Smooth muscle cell of the brain vasculature (primary cell): ENCODE data around the gene ARAP1.

Experiments used
- DNase-seq: peaks from one replicate; pipeline ENCODE4 v3.0.0-alpha.2; 2012; ENCODE audit warnings: low read depth, low spot score

ARAP1 gene

DNA sequence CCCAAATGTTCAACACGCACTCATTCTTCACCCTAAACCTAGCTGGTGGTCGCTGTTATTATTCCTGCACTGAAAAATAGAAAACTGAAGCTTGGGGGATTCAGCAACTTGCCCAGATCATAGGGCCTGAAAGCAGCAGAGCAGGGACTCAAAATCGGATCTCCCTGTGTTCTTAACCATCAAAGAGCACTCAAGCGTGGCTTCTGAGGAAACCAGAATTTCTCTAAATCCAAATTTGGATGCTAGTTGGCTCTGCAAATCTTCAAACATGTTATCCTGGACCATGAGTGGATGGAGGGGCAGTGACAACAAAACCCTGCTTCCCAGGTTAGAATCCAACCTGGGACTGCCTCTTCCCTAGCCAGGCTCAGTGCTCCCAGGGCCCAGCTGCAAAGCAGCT is 11.6 kb upstream of the ARAP1 start:
- DNase-seq, result no peak

DNA sequence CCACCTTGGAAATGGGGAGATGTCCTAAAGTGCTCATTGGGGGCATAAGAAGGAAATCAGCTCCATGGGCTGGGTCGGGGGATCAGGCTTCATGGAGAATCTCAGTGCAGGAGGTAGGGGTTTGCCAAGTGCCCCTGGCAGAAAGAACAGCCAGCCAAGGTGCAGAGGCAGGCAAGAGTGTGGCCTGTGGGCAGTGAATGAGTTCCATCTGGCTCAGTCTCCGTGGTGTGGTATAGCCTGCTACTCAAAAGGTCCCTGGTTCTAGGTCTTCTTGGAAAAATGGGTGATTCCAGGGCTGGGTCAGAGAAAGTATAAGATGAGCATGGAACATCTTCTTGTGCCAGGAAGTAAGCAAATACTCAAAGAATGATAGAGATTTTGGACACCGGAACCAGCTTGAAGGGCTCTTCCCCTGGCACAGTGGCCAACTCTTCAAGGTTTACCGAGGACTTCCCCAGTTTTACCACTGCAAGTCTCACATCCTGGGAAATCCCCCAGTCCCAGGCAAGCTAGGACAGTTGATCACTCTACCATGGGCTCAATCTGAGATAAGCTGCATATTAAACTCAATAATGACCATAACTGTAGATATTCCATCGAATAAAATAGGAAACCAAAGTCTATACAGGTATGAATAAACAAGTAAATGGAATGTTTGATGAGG is 10.6 kb upstream of the ARAP1 start:
- DNase-seq, result no peak

DNA sequence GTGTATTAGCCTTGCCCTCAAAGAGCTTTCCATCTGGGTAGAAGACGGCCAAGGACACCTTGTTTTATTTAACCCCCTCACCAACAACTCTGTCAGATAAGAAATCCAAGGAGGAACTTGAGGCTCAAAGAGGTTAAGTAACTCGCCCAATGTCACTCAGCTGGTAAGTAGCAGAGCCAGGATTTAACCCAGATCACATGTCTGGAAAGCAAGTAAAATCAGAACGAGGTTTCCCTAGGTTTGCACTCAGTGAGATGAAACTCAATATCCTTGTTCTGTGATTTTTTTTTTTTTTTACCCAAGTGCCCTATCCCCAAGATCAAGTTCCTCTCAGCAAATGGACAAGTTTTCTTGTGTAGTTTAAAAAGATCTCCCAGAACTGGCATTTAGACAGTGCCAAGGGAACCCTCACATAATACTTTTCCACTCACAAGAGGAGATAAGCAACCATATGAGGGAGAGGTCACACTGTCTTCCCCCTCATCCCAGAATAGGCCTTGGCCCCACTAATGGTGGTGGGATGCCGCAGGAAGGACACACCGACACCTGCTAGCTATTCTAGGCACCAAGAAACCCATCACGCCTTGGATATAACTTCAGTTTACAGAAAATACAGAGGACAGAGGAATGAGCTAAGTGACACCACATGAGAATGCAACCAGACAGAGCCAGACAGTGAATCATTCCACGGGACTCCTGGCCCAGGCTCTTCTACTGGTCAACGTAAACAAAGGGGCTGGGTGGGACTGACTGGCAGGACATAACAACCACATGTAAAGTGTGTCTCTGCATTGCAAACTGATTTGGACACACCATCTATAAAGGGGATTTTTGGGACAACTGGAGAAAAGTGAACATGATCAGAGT is 8.6 kb upstream of the ARAP1 start:
- DNase-seq, result no peak

DNA sequence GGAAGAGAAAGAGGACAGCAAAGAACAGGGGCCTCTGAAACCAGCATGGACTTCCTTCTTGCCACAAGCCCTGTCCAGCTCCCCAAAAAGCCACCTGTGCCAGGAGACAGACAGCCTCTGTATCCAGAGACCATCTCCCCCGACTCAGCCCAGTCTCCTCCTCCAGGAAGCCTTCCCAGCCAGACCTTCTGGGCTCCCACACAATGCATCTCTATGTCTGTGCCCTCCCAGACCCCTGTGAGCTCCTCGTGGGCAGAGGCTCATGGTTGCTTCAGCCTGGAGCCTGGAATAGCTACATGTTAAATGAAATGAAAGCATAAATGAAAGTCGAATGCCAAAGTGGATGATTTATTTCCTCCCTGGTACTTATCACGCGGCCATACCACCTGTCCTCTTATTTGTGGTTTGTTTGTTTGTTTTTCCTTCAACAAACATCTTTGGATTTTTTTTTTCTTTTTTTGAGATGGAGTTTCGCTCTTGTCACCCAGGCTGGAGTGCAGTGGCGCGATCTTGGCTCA is 7.3 kb upstream of the ARAP1 start:
- no peak for DNase-seq

DNA sequence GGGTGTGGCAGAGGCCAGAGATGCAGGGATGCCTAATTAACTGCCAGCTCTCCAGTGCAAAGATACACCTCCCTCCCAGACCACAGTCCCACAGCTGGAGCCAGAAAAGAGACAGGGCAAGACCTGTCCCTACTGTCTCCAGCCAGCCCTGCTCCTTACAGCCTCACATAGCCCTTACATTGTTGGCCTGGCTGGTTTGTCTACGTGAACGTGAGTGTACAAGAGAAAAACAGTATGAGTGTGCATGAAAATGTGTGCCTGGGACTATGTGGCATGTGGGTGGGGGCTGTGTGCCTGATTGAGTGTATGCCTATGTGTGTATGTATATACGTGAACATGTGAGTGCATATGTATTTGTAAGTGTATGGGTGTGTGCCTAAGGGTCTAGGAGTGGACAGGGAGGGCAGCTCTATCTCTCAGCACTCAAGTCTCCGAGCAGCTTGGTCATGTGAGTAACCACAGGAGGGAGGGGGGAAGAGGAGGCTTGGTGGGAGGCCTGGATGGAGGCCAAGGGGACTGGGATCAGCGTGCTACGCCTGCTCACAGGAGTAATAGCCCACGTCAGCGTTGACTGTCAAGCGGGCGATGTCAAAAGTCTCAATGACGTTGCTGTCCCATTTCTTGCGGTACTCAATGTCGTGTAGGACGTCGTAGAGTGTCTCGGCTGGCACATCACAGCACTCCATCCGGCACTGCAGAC is 6.6 kb upstream of the ARAP1 start:
- DNase-seq, result peak; percentile 85

DNA sequence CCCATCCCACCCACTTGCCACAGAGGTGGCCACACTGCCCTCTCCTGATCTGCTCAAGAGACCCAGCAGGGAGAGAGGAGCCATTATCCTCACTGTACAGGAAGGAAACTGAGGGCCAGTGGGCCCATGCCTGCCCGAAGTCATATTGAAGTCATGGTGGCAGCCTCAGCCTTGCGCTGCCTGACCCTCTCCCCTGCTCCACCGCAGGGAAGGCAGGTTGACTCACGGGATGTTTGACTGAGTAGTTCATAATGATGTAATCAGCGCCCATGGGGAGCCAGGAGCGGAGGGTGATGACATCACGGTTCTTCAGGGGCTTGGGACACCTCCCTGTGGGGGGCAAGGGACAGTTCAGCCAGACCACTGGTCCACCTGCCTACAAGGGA is 6.1 kb upstream of the ARAP1 start:
- no peak for DNase-seq

DNA sequence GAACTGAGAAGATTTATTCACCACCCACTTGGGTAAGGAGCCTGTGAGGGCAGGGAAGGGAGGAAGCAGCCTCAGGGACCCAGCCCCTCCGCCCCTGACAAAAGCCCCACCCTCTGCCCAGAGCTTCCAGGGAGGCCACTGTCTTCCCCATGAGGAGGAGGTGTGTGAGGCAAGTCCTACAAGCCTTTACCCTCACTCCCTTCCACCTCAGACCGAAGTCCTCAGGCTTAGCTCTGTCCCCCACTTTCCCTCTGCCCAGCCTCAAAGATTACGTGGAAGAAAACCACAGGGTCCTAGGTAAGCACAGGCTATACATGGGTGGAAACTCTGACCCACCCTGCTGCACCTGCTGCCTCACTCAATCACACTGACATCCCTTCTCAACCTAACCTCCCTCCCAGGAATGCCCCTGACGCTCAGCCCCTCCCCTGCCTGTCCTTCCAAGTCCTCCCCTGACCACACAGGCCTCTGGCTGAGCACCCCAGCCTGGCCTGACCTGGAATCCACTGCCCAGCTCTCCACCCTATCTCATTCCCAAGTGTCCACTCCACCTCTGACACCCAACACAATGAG is 3.6 kb upstream of the ARAP1 start:
- DNase-seq, result no peak

DNA sequence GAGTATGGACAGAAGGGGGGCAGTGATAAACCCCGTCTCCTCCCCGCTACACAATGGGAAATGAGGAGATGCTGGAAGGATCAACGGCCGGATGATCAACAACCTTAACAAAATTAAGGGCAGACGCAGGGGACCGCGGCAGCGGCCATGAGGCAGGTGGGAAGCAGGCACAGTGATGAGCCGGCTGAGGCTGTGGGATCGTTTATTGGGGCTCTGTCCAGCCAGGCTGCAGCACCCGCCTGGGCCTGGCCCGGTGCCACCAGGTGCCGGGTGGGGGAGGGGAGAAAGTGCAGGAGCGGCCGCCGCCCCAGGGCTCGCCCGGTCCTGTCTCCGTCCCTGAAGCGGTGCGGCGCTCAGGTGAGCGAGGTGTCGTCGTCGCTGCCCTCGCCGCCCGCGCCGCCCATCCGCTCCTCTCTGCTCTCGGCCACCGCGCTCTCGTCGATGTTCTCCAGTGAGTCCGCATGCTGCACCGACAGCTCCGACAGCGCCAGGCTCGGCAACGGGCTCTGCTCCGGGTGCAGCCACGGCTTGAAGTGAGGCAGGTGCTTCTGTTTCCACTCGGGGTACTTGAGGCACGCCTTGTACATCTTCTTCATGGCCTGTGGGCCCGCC is 2.4 kb upstream of the ARAP1 start:
- no peak for DNase-seq

DNA sequence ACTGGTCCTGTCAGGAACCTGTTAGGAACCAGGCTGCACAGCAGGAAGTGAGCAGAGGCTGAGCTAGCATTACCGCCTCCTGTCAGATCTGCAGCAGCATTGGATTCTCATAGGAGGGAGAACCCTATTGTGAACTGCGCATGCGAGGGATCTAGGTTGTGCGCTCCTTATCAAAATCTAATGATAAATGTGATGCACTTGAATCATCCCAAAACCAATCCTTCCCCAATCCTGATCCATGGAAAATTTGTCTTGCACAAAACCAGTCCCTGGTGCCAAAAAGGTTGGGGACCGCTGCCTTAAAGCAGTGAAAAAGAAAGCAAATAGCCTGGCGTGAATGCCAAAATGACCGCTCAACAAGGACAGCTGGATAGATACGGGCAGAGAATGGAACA is 1.9 kb upstream of the ARAP1 start:
- no peak for DNase-seq

DNA sequence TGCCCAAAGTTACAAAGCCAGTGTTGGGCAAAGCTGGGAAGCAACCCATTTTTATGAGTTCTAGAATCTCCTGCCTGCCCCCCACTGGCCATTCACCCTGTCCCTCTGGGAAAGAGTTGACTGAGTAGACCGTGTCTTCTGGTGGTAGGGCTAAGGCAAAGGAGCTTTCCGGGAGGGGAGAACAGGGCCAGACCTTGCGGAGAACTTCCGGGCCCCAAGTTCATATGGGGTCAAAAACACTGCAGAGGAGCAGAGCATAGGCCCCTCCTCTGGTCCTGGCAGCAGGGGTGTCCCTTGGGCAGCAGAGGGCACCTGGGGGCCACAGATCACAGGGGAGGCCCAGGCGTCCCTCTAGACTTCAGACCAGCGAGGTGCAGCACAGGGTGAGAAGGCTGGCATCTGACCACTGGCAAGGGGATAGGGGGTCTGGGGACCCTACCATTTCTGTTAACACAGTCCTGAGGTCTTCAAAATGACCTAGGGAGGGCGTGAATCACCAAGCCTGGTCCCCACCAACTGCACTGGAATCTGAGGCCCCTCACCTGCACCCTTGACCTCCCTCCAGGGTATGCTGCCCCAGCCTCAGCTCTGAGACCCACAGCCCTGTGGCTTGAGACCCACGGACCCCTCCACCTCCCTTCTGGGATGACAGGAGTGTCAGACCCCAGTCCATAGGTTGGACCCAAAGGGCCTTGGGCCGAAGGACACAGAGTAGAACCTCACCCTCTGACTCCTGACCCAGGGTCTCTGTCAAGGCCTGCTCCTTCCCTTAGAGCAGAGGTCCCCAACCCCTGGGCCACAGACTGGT is 1.3 kb upstream of the ARAP1 start:
- no peak for DNase-seq

DNA sequence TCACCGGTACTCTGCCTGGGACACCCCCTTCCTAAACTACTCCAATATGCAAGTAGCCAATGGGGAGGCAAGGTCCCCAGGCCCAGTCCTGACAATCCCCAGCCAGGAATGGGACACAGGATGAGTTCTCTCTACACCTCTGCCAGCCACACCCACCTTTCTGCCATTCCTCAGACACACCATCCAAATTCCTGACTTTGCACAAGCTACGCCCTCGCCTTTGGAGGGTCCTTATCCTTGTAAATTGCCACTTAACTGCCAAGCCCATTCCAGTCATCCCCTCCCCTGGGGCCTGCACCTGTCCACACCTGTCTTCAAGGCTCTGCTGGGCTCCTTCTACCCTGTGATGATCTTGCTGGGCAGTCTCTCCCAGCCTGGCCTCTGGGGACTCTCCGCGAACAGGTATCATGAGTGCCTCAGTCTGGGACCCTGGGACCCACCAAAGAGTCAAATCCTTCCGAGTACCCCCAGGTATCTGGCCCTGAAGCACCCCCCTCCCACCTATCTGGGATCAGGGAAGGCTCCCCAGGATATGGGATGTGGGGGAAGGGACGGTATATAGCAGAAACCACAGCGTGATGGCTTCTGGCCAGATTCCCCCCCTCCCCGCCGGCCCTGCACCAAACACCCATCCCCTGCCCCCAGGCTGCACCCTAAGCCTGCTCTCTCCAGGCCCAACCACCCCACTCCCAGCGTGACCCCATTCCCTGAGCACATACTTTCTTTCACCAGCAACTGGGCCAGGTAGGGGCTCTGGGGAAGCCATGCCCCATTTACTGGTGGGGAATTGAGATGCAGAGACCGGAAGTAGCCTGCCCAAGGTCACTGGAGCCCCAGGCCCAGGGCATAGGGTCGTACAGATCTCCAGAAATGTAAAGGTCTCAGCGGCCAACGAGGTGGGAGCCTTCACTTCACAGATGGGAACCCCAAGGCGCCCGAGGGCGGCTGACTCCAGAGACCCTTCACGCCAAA is 806 bp downstream of the ARAP1 start:
- no peak for DNase-seq

DNA sequence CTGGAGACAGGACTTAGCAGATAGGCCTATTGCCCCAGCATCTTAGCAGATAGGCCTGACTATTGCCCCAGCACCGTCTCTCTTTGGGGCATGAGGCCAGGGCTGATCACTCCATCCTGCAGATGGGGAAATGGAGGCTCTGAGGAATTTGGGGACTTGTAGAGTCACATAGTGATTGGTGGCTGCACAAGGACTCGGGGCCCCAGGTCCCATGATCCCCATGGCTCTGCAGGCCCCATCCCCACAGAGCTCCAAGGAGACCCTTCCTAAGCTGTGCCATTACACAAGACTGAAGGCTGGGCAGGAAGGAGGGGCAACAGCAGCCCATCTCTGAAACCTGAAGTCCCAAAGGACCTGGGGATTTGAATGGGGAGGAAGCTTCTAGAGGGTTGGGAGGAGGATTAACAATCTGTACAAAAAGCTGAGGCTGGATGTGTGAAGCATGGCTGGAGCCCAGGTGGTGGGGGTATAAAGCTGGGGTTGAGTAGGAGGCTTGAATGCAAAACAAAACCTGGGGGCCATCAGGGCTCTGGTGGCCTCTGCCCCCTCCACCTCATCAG is 1.6 kb downstream of the ARAP1 start:
- DNase-seq, result no peak

DNA sequence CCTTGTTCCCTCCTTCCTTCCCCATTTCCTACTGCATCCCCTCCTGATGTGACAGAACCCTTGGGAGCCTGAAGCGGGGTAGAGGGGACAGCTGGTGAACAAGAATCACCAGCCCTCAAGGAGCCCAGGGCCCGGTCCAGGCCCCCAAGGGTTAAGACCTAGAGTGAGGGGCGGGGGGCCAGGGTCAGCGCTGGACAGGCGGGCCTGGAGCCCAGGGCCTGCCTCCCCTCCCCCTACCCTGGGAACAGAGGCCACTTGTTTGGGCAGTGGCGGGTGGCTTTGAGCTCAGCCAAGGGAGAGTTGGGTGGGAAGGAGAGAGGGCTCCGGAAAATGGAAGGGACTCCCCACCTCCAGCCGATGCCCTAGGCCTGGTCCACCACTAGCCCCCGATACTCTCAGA is 2.1 kb downstream of the ARAP1 start:
- DNase-seq, result no peak

DNA sequence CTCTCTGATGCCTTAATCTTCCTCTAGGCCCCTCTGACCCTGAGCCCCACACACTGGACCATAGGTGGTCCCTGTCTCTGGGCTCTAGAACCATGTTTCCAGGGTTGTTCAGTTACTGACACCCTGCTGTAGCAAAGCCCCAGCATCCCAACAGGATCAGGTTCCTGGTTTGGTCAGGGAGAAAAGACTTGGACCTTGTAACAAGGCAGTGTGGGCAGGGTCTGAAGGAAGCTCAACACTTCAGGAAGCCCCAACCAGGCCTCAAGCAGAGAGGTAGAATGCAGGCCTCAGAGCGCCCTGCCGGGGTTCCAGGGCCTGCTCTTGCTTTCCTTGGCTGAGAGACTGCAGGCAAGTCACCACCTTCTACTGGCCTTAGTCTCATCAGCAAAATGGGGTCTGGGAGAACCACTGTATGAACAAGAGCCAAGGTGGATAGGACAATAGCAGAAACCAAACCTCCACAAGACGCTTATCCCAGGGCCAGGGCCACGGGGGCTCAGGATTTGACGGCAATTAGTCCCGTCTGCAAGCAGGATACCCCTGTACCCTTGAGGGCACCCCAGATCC is 4.8 kb downstream of the ARAP1 start:
- DNase-seq, result no peak

DNA sequence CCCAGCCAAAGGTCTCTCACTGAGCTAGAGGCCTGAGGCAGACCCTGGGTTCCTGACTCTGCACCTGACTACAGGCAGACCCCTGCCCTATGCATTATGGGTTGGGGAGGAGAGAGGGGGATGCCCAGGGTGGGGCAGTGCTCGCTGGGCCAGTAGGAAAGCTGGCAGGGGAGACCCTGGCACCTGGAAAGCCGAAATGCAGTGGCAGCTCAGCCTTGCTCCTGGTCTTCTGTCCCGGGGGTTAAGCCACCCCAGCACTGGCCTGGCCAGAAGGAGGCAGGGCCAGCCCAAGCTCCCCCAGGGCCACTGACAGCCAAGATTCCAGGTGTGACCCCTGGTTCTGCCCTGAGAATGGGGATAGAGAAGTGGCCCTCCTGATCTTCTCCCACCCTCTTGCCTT is 5.4 kb downstream of the ARAP1 start:
- no peak for DNase-seq

DNA sequence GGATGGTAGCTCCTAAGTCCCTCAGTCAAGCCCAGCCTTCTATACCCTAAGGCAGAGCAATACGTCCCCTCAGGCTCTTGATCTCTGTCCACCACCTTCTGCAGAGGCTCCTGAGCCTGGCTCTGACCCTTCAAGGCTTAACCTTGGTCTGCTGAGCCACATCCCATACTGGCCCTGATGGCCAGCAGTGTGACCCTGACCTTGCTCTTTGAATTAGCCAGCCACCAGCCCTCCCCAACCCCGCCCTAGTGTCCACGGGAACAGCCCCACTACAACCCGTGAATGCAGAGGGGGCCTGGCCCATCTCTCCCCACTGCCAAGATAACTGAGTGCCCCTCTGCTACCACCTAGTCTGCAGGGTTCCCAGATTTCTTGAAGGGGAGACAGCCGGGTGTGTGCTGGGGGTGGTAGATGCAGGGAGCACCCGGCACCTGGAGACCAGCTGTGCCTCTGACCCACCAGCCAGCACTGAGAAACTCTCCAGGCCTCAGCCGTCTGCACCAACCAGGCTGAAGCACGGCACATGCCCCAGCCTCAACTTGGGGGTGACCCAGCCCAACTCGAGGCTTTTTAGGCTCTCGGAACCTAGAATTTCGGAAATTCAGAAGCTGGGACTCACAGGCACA is 6.2 kb downstream of the ARAP1 start:
- no peak for DNase-seq

DNA sequence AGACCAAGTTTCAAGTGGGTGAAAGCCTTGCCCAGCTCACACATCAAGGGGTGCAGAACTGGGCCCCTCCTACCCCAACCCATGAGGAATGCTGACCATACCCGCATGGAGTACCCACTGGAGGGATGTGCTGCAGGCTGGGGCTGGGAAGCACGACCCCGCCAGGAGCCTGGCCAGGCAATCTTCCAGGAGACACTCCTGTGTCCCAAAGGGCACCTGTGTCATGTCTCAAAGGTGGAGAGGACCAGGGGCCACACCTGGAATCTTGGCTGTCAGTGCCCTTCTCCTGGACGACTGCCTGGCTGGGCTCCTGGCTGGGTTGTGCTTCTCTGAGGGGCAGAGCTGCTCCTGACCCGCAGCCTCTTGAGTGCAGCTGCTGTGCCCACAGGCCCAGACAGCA is 6.7 kb downstream of the ARAP1 start:
- no peak for DNase-seq

DNA sequence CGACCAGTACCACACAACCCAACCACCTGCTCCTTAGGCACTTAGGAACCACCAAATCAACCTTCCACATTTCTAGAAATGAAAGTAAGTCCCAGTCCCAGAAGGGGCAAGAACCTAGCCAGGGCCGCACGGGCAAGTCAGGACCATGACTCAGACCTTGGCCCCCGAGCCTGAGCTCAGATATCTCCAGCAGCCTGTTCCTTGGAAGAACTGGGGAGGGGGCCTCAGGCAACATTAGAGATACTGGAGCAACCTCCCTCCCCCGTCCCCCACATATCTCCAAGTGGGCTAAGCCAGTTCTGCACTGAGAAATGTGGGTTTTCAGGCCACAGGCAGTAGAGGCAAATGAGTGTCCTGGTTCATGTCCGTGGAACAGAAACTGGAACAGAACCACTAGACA is 7.7 kb downstream of the ARAP1 start:
- DNase-seq, result no peak
